NCI-H2107 (cell line): ENCODE data around the gene ETAA1.

ENCODE experiments used
- DNase-seq: peaks from one replicate; lab custom pipeline; 2025; lab: John Stamatoyannopoulos, UW

Gene ETAA1

DNA sequence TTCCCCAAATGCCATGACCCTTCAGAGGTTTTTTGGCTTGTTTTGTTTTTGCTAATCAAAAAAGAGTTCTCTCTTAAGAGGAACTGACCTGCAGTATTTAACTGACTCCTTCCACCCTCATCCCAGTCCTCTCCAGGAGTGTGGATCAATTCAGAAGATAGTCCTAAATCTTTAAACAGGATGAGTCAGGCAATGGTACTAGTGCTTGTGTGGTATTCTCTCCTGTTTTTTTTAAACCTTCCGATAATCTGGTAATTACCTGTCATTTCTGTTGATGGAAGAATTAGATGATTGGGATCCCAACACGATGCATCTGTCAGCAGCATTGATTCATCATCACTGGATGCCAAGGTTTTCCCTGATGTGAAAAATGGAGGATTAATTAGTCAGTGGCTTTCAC, 41.2 kb downstream of the ETAA1 start:
- no peak for DNase-seq

GRCh38 chr2:67445652-67446268, 48.6 kb downstream of the ETAA1 start:
- DNase-seq: no peak

DNA sequence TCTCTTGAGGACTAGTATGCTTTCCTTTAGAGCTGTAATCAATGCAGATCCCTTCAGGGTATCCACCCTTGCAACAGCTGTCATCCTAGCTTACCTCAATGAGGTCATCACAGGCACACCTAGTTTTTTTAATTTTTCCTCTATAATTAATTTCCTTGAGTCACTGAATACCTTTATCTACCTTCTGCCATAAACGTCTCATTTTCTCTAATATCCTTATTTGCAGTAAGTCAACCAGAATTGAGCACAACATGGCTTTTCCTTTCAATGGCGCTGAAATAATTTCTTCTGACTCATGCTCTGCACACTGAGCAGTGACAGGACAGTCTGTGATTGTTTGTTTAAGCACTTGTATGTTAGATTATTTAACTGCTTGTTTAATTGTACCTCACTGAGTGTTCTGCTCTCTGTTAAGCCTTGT, 49.4 kb downstream of the ETAA1 start:
- no peak for DNase-seq

DNA sequence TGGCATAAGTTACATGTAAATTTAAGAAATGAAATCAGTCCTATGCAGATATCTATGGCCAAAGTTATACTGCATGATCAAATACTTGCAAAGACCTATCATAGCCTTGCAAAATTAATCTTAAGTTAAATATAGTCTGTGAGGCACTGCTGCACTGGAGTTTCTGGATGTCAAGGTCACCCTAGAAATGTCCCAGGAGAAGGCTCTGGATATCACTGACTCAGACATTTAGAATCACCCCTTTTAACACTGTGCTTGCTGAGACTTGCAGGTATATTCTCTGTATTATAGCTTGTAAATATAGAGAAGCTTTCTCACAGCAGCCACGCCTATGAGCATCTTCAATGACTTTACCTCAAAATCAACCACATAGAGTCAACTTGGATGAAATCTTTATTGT, 51.5 kb downstream of the ETAA1 start:
- no peak for DNase-seq

- DNase-seq: no peak
Measured at GRCh38 chr2:67451086-67451832, 54.1 kb downstream of the ETAA1 start.

- no peak for DNase-seq
Measured at GRCh38 chr2:67453310-67453709, 56.2 kb downstream of the ETAA1 start.

DNA sequence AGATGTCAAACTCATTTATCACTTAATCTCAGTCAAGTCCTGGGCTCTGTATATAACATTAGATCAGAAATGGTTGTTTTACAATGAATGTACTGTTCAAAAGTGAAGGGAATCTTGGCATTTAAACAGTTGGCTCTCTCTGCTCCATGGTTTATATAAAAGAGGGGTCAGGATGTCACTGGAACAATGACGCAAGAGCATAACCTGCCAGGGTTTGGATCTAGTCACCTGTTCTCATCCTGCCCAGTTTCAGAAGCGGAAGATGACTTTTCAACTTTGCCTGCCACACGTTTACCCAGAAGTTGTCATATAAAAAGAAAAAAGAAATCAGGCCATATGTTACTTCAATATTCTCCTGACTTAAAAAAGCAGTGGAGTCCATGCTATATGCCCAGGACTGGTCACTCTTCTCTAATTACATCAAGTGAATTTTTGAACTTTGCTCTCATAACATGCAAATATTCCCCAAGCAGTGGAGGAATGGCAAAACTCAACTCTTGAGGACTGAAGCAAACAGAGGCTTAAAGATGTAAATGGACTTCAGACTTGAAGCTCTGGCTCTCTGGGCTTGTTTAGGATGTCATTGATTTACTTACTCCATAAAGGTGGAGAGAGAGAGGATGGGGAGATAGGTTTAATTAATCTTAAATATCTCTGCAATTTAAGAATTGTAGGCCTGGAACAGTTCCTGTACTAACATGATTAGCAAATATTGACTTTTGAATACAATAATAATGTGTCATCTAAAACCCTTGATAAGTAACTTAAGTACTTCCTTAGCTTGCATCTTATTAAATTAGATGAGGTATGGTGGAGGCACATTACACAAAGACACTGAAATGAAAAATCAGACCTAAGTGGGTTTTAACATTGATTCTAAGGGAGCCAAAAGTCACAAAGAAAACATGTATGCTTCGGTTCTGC, 58.3 kb downstream of the ETAA1 start:
- no peak for DNase-seq

GRCh38 chr2:67456428-67456827, 59.3 kb downstream of the ETAA1 start:
- no peak for DNase-seq

DNA sequence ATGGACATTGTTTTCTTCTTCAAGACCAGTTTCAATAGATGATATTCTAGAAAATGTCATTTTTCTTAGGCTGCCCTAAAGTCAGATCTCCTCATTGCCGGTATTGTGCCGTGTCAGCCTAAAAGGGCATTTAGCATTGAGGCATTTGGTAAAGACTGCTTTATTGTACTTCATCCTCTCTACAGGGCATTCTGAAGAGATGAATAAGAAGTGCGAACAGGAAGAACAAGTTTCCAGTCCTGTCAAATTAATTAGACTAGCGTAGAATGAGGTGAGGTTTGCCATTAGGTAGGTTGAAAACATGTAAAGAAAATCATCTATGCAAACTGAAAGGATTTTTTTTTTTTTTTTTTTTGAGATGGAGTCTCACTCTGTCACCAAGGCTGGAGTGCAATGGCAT, 60.6 kb downstream of the ETAA1 start:
- no peak for DNase-seq

DNA sequence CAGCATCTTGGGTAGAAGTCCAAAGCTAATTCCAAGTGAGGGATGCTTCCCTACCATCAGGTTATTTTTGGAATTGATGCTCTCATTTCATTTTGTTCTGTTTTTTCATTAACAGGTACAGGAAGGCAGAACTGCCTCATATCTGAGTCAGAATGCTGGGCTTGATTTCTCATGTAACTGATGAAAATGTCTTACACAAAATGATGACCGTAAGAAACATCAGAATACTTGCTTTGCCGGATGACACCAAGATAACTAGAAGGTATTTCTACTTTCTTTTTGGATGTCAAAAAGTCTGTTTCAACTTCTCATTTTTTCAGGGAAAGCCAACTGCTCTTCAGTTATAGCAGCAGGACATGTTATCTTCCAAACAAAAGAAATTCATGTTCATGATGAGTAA, 62.6 kb downstream of the ETAA1 start:
- no peak for DNase-seq
